GM12878 (cell line): ENCODE results near the gene SLC1A2. TPM values are rescaled to one million over a fixed set of nuclear protein-coding genes. Genes with fewer than 3 reads are reported as not detected.

Source experiments
- ATAC-seq: fragments of 200-7000 bp; cut with Tn5 transposase; 3 replicates; pipeline ENCODE4 v1.9.1; 2020; ENCODE audit warnings: mild to moderate bottlenecking, moderate library complexity
- BruUV-seq: library from RNA; stranded (reverse); fragments of 400-500 nt; replicated peaks from 2 replicates; lab custom pipeline; 2021; lab: Mats Ljungman, UMichigan
- CTCF ChIA-PET: fragments of 300-600 bp; sonication (Branson Sonifier 250); formaldehyde crosslinking; extraction: SDS; loops from one replicate; lab custom pipeline; 2021; ENCODE audit warnings: inconsistent platforms; lab: Yijun Ruan, JAX
- POLR2A ChIA-PET: fragments of 350-600 bp; formaldehyde crosslinking; extraction: SDS; loops from one replicate; lab custom pipeline; 2021; ENCODE audit warnings: inconsistent platforms; lab: Charles Lee
- RAD21 ChIA-PET: fragments of 300-600 bp; sonication (Branson Sonifier 250); formaldehyde crosslinking; loops from one replicate; lab custom pipeline; 2023; ENCODE audit warnings: antibody characterized with exemption; ENCODE audit not compliant: unreplicated experiment; lab: Charles Lee
- SMC1A ChIA-PET: fragments of 300-600 bp; sonication (Branson Sonifier 250); formaldehyde crosslinking; loops from one replicate; lab custom pipeline; 2023; ENCODE audit not compliant: unreplicated experiment, uncharacterized antibody; lab: Charles Lee
- DNase-seq: peaks from one replicate; pipeline ENCODE4 v3.0.0-alpha.2; 2011; ENCODE audit warnings: low read depth, low spot score
- FAIRE-seq: peaks from 3 replicates; lab custom pipeline; 2011; peaks lifted over from hg19 to GRCh38; lab: Jason Lieb, UNC
- H2AFZ ChIP-seq: 2 replicates; pipeline ENCODE4 v1.6.0; 2011; ENCODE audit warnings: low read depth, low read length, control low read depth; ENCODE audit not compliant: control insufficient read depth
- H3K27ac ChIP-seq: 2 replicates; pipeline ENCODE4 v1.5.1; 2011; ENCODE audit warnings: control low read depth; ENCODE audit not compliant: control insufficient read depth, insufficient read depth
- H3K27me3 ChIP-seq, 2 experiments: replicated peaks in 1 of 2; 2 replicates each; pipeline versions ENCODE4 v1.6.0 to v1.6.1; 2011; ENCODE audit warnings: low read length in 1 of 2; ENCODE audit not compliant: control insufficient read depth in 2 of 2, insufficient read depth in 2 of 2
- H3K36me3 ChIP-seq, 2 experiments: 2 replicates each; pipeline ENCODE4 v1.5.1; 2011; ENCODE audit warnings: low read length in 1 of 2; ENCODE audit not compliant: control insufficient read depth in 2 of 2, insufficient read depth in 2 of 2
- H3K4me1 ChIP-seq: 2 replicates; pipeline ENCODE4 v1.6.1; 2011; ENCODE audit warnings: mild to moderate bottlenecking, low read length, moderate library complexity, mixed read lengths; ENCODE audit not compliant: control insufficient read depth, insufficient read depth
- H3K4me2 ChIP-seq: 2 replicates; pipeline ENCODE4 v1.6.0; 2011; ENCODE audit warnings: control low read depth; ENCODE audit not compliant: control insufficient read depth, insufficient read depth
- H3K4me3 ChIP-seq: fragments of 200-600 bp; sonication (generic); 2 replicates; pipeline ENCODE4 v1.5.1; 2016
- H3K79me2 ChIP-seq: 2 replicates; pipeline ENCODE4 v1.6.0; 2011; ENCODE audit warnings: low read length; ENCODE audit not compliant: control insufficient read depth, insufficient read depth
- H3K9ac ChIP-seq: 2 replicates; pipeline ENCODE4 v1.8.0; 2011; ENCODE audit warnings: low read length, control low read depth, mixed read lengths; ENCODE audit not compliant: control insufficient read depth, insufficient read depth
- H3K9me3 ChIP-seq: replicated peaks from 3 replicates; pipeline ENCODE4 v1.5.1; 2011; ENCODE audit warnings: mild to moderate bottlenecking, low read length; ENCODE audit not compliant: control insufficient read depth, insufficient read depth
- H4K20me1 ChIP-seq: 2 replicates; pipeline ENCODE4 v1.6.0; 2011; ENCODE audit not compliant: control insufficient read depth, insufficient read depth
- ATF7 ChIP-seq: fragments of 450-650 bp; IDR thresholded peaks from 2 replicates; pipeline ENCODE4 v1.6.1; 2016; ENCODE audit warnings: low read depth, mild to moderate bottlenecking
- CTCF ChIP-seq, 3 experiments: IDR thresholded peaks in 2 of 3; conservative IDR thresholded peaks in 1 of 3; 2 replicates each; pipeline ENCODE4 v1.5.1; 2011; ENCODE audit warnings: low read depth in 3 of 3, low read length in 3 of 3, mild to moderate bottlenecking in 3 of 3, control low read depth in 2 of 3, moderate library complexity in 2 of 3, inconsistent platforms in 1 of 3, mixed read lengths in 1 of 3; ENCODE audit not compliant: control insufficient read depth in 2 of 3, insufficient read depth in 1 of 3; ENCODE audit errors: extremely low read depth in 1 of 3
- CUX1 ChIP-seq: IDR thresholded peaks from 2 replicates; pipeline ENCODE4 v1.6.1; 2012; ENCODE audit warnings: improper control_type of control experiment, low read depth, low read length; ENCODE audit not compliant: insufficient replicate concordance
- FOS ChIP-seq: IDR thresholded peaks from 3 replicates; pipeline ENCODE4 v1.6.1; 2011; ENCODE audit warnings: borderline replicate concordance; ENCODE audit not compliant: insufficient read length; ENCODE audit errors: extremely low read depth
- IKZF2 ChIP-seq, 2 experiments: fragments of 450-650 bp; IDR thresholded peaks; 2 replicates each; pipeline ENCODE4 v1.6.1; 2017; ENCODE audit warnings: mild to moderate bottlenecking in 2 of 2, moderate library complexity in 2 of 2
- MTA3 ChIP-seq: IDR thresholded peaks from 2 replicates; pipeline ENCODE4 v1.6.1; 2012; ENCODE audit warnings: low read length, inconsistent platforms, borderline replicate concordance
- MYB ChIP-seq: fragments of 150-350 bp; IDR thresholded peaks from 2 replicates; pipeline ENCODE4 v1.6.1; 2014; ENCODE audit warnings: mild to moderate bottlenecking, low read depth, low read length, borderline replicate concordance
- NFYB ChIP-seq: IDR thresholded peaks from 2 replicates; pipeline ENCODE4 v1.6.1; 2011; ENCODE audit warnings: low read depth, mild to moderate bottlenecking, low read length, improper control_type of control experiment, moderate library complexity; ENCODE audit not compliant: insufficient read depth
- SP1 ChIP-seq: IDR thresholded peaks from one replicate; pipeline ENCODE4 v1.6.1; 2011; ENCODE audit warnings: low read depth, low read length
- STAT3 ChIP-seq: IDR thresholded peaks from 2 replicates; pipeline ENCODE4 v1.6.1; 2011; ENCODE audit warnings: low read depth, low read length, improper control_type of control experiment
- WGBS: methylation state at CpG from one replicate; pipeline ENCODE4 v1.1.6; 2016; ENCODE audit warnings: low lambda C conversion rate; ENCODE audit not compliant: insufficient replicate concordance, insufficient coverage; ENCODE audit errors: missing lambda C conversion rate; 5-methylcytosine and 5-hydroxymethylcytosine counted together
- in situ Hi-C: fragments of 300-500 bp; cut with MboI; formaldehyde crosslinking; loops from 9 replicates; pipeline ENCODE4 v1.14.3; 2018; ENCODE audit warnings: mixed read lengths
- intact Hi-C: fragments of 100-400 bp; cut with micrococcal nuclease; formaldehyde crosslinking; loops from one replicate; pipeline ENCODE4 v1.14.2; 2022; ENCODE audit not compliant: unreplicated experiment
- polyA plus RNA-seq, 11 experiments: library from polyadenylated mRNA; depleted of rRNA in 4 of 11; unstranded in 6 of 11; stranded (reverse) in 5 of 11; fragments of >200 nt; fragmentation: Nextera tagmentation in 4 of 11; fragmentation: Illumina TruSeq in 1 of 11; extraction: Ambion mirVana in 4 of 11; extraction: Trizol in 1 of 11; gene quantifications; 1 replicate in 1 of 11; 2 replicates in 10 of 11; pipeline versions ENCODE4 v1.2.1 to v1.2.3, GENCODE V29; 2011 to 2016; ENCODE audit warnings: inconsistent platforms in 2 of 11, missing spikeins in 2 of 11, low read depth in 1 of 11
- total RNA-seq, 4 experiments: library from RNA; depleted of rRNA in 3 of 4; stranded (reverse); fragments of >200 nt in 3 of 4; fragmentation: Illumina TruSeq in 1 of 4; extraction: Trizol in 1 of 4; gene quantifications; 2 replicates each; pipeline versions ENCODE4 v1.2.1 to v1.2.3, GENCODE V29; 2013 to 2021

SLC1A2 gene
- total and polyA plus RNA-seq, 10 of the 15 experiments (the other 5 are each of a cell fraction or from before 2014, with no cell fraction given), result 0.01 to 0.84 (median 0.22) TPM; not detected in 1

DNA sequence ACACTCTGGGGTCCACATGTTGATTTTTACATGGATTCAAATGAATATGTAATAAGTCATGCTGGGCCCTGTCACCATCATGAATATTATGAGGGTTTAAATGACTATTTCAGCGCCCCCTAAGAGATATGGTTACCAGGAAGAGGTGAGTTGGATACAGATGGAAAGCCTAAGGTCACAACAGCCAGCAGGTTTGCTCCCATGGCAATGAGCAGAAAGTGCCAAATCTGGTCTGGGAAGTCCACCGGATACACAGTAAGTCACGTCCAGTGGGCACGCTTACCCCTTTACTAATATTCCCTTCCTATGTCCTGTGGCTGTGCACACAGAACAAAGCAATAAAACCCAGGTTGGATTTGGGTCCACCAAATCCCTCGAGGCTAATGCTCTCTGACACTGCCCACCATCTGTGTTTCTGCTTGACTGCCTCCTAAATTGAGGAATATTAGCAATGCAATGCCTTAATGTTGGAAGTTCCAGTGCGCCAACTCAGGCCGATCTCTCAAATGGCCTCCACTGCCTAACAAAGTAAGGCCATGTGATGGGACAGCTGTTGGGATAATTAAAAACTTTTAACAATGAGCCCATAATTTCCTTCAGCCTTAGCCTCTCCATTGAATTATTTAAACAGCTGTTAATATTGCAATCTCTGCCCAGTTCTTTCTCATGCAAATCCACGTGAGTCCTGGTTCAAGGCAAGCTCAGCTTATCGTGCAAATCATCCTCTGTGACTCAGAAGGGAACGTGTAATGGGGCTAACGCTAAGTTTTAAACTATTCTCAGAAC, 97.6 kb downstream of the SLC1A2 start:
- POLR2A ChIA-PET, result no interaction called here
- no peak for ATAC-seq
- no peak overlapping the region for H3K9ac ChIP-seq
- CTCF ChIA-PET, result interaction anchor here (0.6 to 1.1 kb wide), 3 partner anchors 11 to 1304 kb away, joined by 3 to 6 read pairs (median 3); no protein-coding TSS in a partner anchor
- no peak overlapping the region for H2AFZ ChIP-seq
- no peaks in the 10 kb centered on the region for H3K27me3 ChIP-seq
- no peaks in the 10 kb centered on the region for H3K9me3 ChIP-seq
- H3K27ac ChIP-seq, result no peak overlapping the region
- in situ Hi-C loops, result no loop called here
- BruUV-seq, result no TSS peak
- H3K36me3 ChIP-seq, result no peaks in the 10 kb centered on the region
- intact Hi-C loops, result no loop called here
- peaks cover 16% of the 10 kb centered on the region for H3K4me1 ChIP-seq
- SMC1A ChIA-PET, result no interaction called here
- no peak for FAIRE-seq
- H4K20me1 ChIP-seq, result no peaks in the 10 kb centered on the region
- 47% methylated on average over 11 of the region's 11 CpGs for WGBS
- DNase-seq, result no peak
- no peaks in the 10 kb centered on the region for H3K79me2 ChIP-seq
- RAD21 ChIA-PET, result interaction anchor here (0.6 to 0.8 kb wide), 2 partner anchors 26 to 235 kb away, joined by 3 read pairs; no protein-coding TSS in a partner anchor
- no peak for TF ChIP-seq ATF7
- TF ChIP-seq MTA3, result no peak
- no peak for TF ChIP-seq CTCF (IDR thresholded peaks at IDR 0.05 in 2 of 3, conservative IDR thresholded peaks at IDR 0.05 in 1 of 3; ENCODE audit: control insufficient read depth in 2 of 3, extremely low read depth in 1 of 3, insufficient read depth in 1 of 3, low read depth in 3 of 3, low read length in 3 of 3)
- no peak for TF ChIP-seq MYB
- TF ChIP-seq IKZF2 (IDR thresholded peaks at IDR 0.05), result no peak
- no peak for TF ChIP-seq NFYB
- no peak for TF ChIP-seq STAT3
- TF ChIP-seq FOS, result no peak
- TF ChIP-seq SP1, result no peak
- TF ChIP-seq CUX1, result no peak
- H3K4me3 ChIP-seq, result no peak overlapping the region
- no peak overlapping the region for H3K4me2 ChIP-seq
